K562 (cell line): ENCODE data around the gene IFTAP. TPM values are rescaled to one million over a fixed set of nuclear protein-coding genes. Genes with fewer than 3 reads are reported as not detected.

ENCODE experiments used
- ATAC-seq: fragments of 200-7000 bp; cut with Tn5 transposase; 3 replicates; pipeline ENCODE4 v1.9.1; 2020; ENCODE audit warnings: moderate library complexity
- BruUV-seq: library from RNA; stranded (reverse); fragments of 400-500 nt; replicated peaks from 2 replicates; lab custom pipeline; 2021; lab: Mats Ljungman, UMichigan
- CTCF ChIA-PET: fragments of 300-600 bp; formaldehyde crosslinking; extraction: SDS; loops from one replicate; lab custom pipeline; 2021; ENCODE audit warnings: low intra/inter-chr PET ratio; lab: Yijun Ruan, JAX
- POLR2A ChIA-PET: fragments of 300-600, 350-650 bp; sonication (Branson Sonifier 250); formaldehyde crosslinking; extraction: SDS; loops from one replicate; lab custom pipeline; 2021; ENCODE audit warnings: antibody characterized with exemption, inconsistent platforms; lab: Yijun Ruan, JAX
- DNase-seq, 4 experiments: peaks; one replicate each; pipeline versions ENCODE4 v3.0.0 to v3.0.0-alpha.2; 2011 to 2018; ENCODE audit warnings: low spot score in 3 of 4, mixed read lengths in 3 of 4; ENCODE audit errors: extremely low read depth in 1 of 4
- FAIRE-seq: peaks from 2 replicates; lab custom pipeline; 2011; peaks lifted over from hg19 to GRCh38; lab: Jason Lieb, UNC
- H2AFZ ChIP-seq: 2 replicates; pipeline ENCODE4 v1.6.0; 2011; ENCODE audit warnings: low read depth, low read length, control low read depth, inconsistent platforms
- H3K27ac ChIP-seq: fragments of 200-600 bp; 3 replicates; pipeline ENCODE4 v1.8.0; 2011; ENCODE audit warnings: low read depth, mild to moderate bottlenecking, control low read depth, inconsistent platforms, low read length, moderate library complexity, mixed read lengths; ENCODE audit errors: extremely low read depth
- H3K27me3 ChIP-seq, 2 experiments: fragments of 300-600 bp in 1 of 2; 2 replicates in 1 of 2; 3 replicates in 1 of 2; pipeline versions ENCODE4 v1.6.0 to v1.8.0; 2011; ENCODE audit warnings: inconsistent platforms in 2 of 2, low read length in 2 of 2, mild to moderate bottlenecking in 1 of 2, mixed read lengths in 1 of 2, moderate library complexity in 1 of 2; ENCODE audit not compliant: control insufficient read depth in 2 of 2, insufficient read depth in 2 of 2
- H3K36me3 ChIP-seq: fragments of 300-600 bp; 3 replicates; pipeline ENCODE4 v1.8.0; 2011; ENCODE audit warnings: mild to moderate bottlenecking, low read length, inconsistent platforms; ENCODE audit not compliant: control insufficient read depth, insufficient read depth
- H3K4me1 ChIP-seq, 2 experiments: fragments of 200-600 bp in 1 of 2; replicated peaks in 1 of 2; 2 replicates in 1 of 2; 3 replicates in 1 of 2; pipeline versions ENCODE4 v1.5.1 to v1.8.0; 2011; ENCODE audit warnings: inconsistent platforms in 2 of 2, low read length in 2 of 2, mild to moderate bottlenecking in 1 of 2, mixed read lengths in 1 of 2, moderate library complexity in 1 of 2; ENCODE audit not compliant: control insufficient read depth in 2 of 2, insufficient read depth in 2 of 2
- H3K4me2 ChIP-seq: 2 replicates; pipeline ENCODE4 v1.6.1; 2011; ENCODE audit warnings: low read length, control low read depth, inconsistent platforms, mixed read lengths; ENCODE audit not compliant: insufficient read depth
- H3K4me3 ChIP-seq: fragments of 200-600 bp; sonication (generic), shearing (Covaris generic); 2 replicates; pipeline ENCODE4 v1.5.1; 2016; ENCODE audit warnings: control low read depth, inconsistent platforms
- H3K79me2 ChIP-seq: fragments of 200-600 bp; 3 replicates; pipeline ENCODE4 v1.8.0; 2011; ENCODE audit warnings: low read length, inconsistent platforms; ENCODE audit not compliant: control insufficient read depth, insufficient read depth
- H3K9ac ChIP-seq, 2 experiments: 2 replicates each; pipeline versions ENCODE4 v1.6.0 to v1.6.1; 2011; ENCODE audit warnings: low read depth in 2 of 2, low read length in 2 of 2, control low read depth in 1 of 2, inconsistent platforms in 1 of 2, mild to moderate bottlenecking in 1 of 2, mixed read lengths in 1 of 2; ENCODE audit not compliant: insufficient read depth in 1 of 2
- H3K9me1 ChIP-seq: one replicate; pipeline ENCODE4 v1.6.0; 2011; ENCODE audit warnings: inconsistent platforms, mild to moderate bottlenecking, low read length, moderate library complexity; ENCODE audit not compliant: control insufficient read depth, insufficient read depth
- H3K9me3 ChIP-seq: replicated peaks from 2 replicates; pipeline ENCODE4 v1.5.1; 2011; ENCODE audit warnings: low read depth, low read length, inconsistent platforms; ENCODE audit not compliant: control insufficient read depth, insufficient read depth
- H4K20me1 ChIP-seq: replicated peaks from 2 replicates; pipeline ENCODE4 v1.6.1; 2011; ENCODE audit warnings: low read length, inconsistent platforms, mixed read lengths; ENCODE audit not compliant: control insufficient read depth, insufficient read depth
- AFF1 ChIP-seq, 2 experiments: fragments of 450-650 bp; IDR thresholded peaks; 2 replicates each; pipeline ENCODE4 v1.6.1; 2018; ENCODE audit warnings: mild to moderate bottlenecking in 2 of 2, low read depth in 1 of 2; ENCODE audit not compliant: partially characterized antibody in 2 of 2
- C11orf30 ChIP-seq: fragments of 450-650 bp; IDR thresholded peaks from 2 replicates; pipeline ENCODE4 v1.6.1; 2016; ENCODE audit warnings: low read depth, mild to moderate bottlenecking
- DLX4 ChIP-seq: fragments of 250-450 bp; sonication (Bioruptor Pico); IDR thresholded peaks from 2 replicates; pipeline ENCODE4 v1.6.1; 2021; ENCODE audit warnings: mild to moderate bottlenecking
- ETV6 ChIP-seq, 3 experiments: fragments of 150-350 bp in 1 of 3; sonication (generic) in 1 of 3; formaldehyde crosslinking in 1 of 3; IDR thresholded peaks; 2 replicates each; pipeline versions ENCODE4 v1.6.1 to v1.8.0; 2014 to 2022; ENCODE audit warnings: borderline replicate concordance in 2 of 3, low read depth in 2 of 3, antibody characterized with exemption in 1 of 3, low read length in 1 of 3, mild to moderate bottlenecking in 1 of 3, missing genetic modification reagents in 1 of 3
- FOSL1 ChIP-seq: fragments of 200-800 bp; sonication (Bioruptor generic); conservative IDR thresholded peaks from 2 replicates; pipeline ENCODE4 v1.6.1; 2016; ENCODE audit warnings: missing genetic modification characterization, missing compliant biosample characterization
- GABPA ChIP-seq: fragments of 200-800 bp; sonication (Bioruptor generic); conservative IDR thresholded peaks from 2 replicates; pipeline ENCODE4 v1.6.1; 2016; ENCODE audit warnings: low read depth, missing genetic modification characterization, missing compliant biosample characterization
- MAFG ChIP-seq: fragments of 450-650 bp; conservative IDR thresholded peaks from 2 replicates; pipeline ENCODE4 v1.6.1; 2016; ENCODE audit warnings: missing genetic modification characterization, missing compliant biosample characterization
- MXI1 ChIP-seq: IDR thresholded peaks from 2 replicates; pipeline ENCODE4 v1.6.1; 2011; ENCODE audit warnings: low read depth, mild to moderate bottlenecking, improper control_type of control experiment, low read length
- PREB ChIP-seq: sonication (generic); formaldehyde crosslinking; IDR thresholded peaks from 2 replicates; pipeline ENCODE4 v1.8.1; 2023; ENCODE audit warnings: mild to moderate bottlenecking, missing genetic modification reagents
- SMAD3 ChIP-seq: fragments of 450-650 bp; formaldehyde crosslinking; conservative IDR thresholded peaks from 2 replicates; pipeline ENCODE4 v1.4.0; 2020; ENCODE audit warnings: mild to moderate bottlenecking
- STAT5A ChIP-seq: IDR thresholded peaks from 2 replicates; pipeline ENCODE4 v1.6.1; 2012; ENCODE audit warnings: low read length, inconsistent platforms, borderline replicate concordance
- ZNF280B ChIP-seq: fragments of 250-450 bp; sonication (Bioruptor Pico); IDR thresholded peaks from 2 replicates; pipeline ENCODE4 v1.5.1; 2021; ENCODE audit warnings: mild to moderate bottlenecking
- ZNF766 ChIP-seq: fragments of 200-800 bp; sonication (Bioruptor generic); conservative IDR thresholded peaks from 2 replicates; pipeline ENCODE4 v1.6.1; 2016; ENCODE audit warnings: missing genetic modification characterization, missing compliant biosample characterization
- WGBS: fragments of 100-300 bp; shearing (Covaris generic); methylation state at CpG from one replicate; pipeline ENCODE4 v1.1.6; 2016; ENCODE audit warnings: low coverage, mixed read lengths; ENCODE audit not compliant: insufficient coverage; ENCODE audit errors: missing lambda C conversion rate; 5-methylcytosine and 5-hydroxymethylcytosine counted together
- in situ Hi-C: fragments of 300-500 bp; cut with MboI; formaldehyde crosslinking; loops from 4 replicates; pipeline ENCODE4 v1.15.0; 2018; ENCODE audit warnings: inconsistent platforms, mixed read lengths
- intact Hi-C: fragments of 100-400 bp; cut with micrococcal nuclease; formaldehyde crosslinking; loops from 2 replicates; pipeline ENCODE4 v1.14.2; 2022
- polyA plus RNA-seq, 8 experiments: library from polyadenylated mRNA; depleted of rRNA in 4 of 8; stranded (reverse) in 5 of 8; unstranded in 3 of 8; fragments of >200 nt; fragmentation: Nextera tagmentation in 2 of 8; fragmentation: Illumina TruSeq in 1 of 8; extraction: Ambion mirVana in 2 of 8; extraction: Trizol in 1 of 8; gene quantifications; 2 replicates each; pipeline versions ENCODE4 v1.2.1 to v1.2.3, GENCODE V29; 2011 to 2014; ENCODE audit warnings: inconsistent platforms in 1 of 8, missing spikeins in 1 of 8
- total RNA-seq, 7 experiments: library from RNA; depleted of rRNA in 6 of 7; stranded (reverse); fragments of >200 nt in 6 of 7; fragmentation: Illumina TruSeq in 2 of 7; extraction: Trizol in 2 of 7; gene quantifications; 2 replicates each; pipeline versions ENCODE4 v1.2.1 to v1.2.3, GENCODE V29; 2011 to 2021; ENCODE audit warnings: low replicate concordance in 1 of 7

The IFTAP gene
- total and polyA plus RNA-seq, 9 of the 15 experiments (the other 6 are each of a cell fraction or from before 2014, with no cell fraction given), result 9.2 to 30.0 (median 17.0) TPM

- no peaks in the 10 kb centered on the region for H3K27me3 ChIP-seq
- no peaks in the 10 kb centered on the region for H3K9me1 ChIP-seq
- H3K4me3 ChIP-seq, result no peak overlapping the region
- POLR2A ChIA-PET, result interaction anchor here (0.6 to 1.0 kb wide), 2 partner anchors 33 to 109 kb away, joined by 3 read pairs; partner anchors contain the start of gene RAG1
- H3K36me3 ChIP-seq, result no peaks in the 10 kb centered on the region
- H3K79me2 ChIP-seq, result no peaks in the 10 kb centered on the region
- no peak for FAIRE-seq
- DNase-seq, result no peak
- H3K4me2 ChIP-seq, result no peak overlapping the region
- H3K9me3 ChIP-seq, result no peaks in the 10 kb centered on the region
- intact Hi-C loops (no loop called here), in situ Hi-C loops (no loop called here)
- H3K27ac ChIP-seq, result peak overlapping the region; percentile 8; the same call in 1 of the 3 replicates
- H3K4me1 ChIP-seq, result no peaks in the 10 kb centered on the region
- no peak for ATAC-seq
- no peaks in the 10 kb centered on the region for H4K20me1 ChIP-seq
- H3K9ac ChIP-seq, result no peak overlapping the region
- CTCF ChIA-PET, result no interaction called here
- WGBS, result 7% methylated on average over 2 of the region's 2 CpGs
- no peak overlapping the region for H2AFZ ChIP-seq
- BruUV-seq, result no TSS peak
- TF ChIP-seq GABPA (tag) (0 out of 2 replicates have a peak, but pooled peaks have one; percentile 25), DLX4 (CRISPR knock-in tag) (no peak), FOSL1 (tag) (no peak), PREB (CRISPR knock-in tag) (no peak), AFF1 (IDR thresholded peaks at IDR 0.05; ENCODE audit: low read depth in 1 of 2, partially characterized antibody in 2 of 2) (no peak), SMAD3 (no peak), ZNF766 (peak; percentile 52; the same call in 1 of the 2 replicates), STAT5A (no peak), ZNF280B (CRISPR knock-in tag) (no peak), MAFG (peak; percentile 95), MXI1 (no peak), ETV6 (IDR thresholded peaks at IDR 0.05; ENCODE audit: borderline replicate concordance in 1 of 2, low read depth in 2 of 2, low read length in 1 of 2) (peak in 1 of 2 experiments; percentile 75; a peak in 2 of 4 replicates), ETV6 (CRISPR knock-in tag; IDR thresholded peaks at IDR 0.05; ENCODE audit: borderline replicate concordance) (no peak), C11orf30 (peak; percentile 19; the same call in 1 of the 2 replicates)
Measured at GRCh38 chr11:36601155-36601554, 6.9 kb downstream of the IFTAP start.
